K562 (cell line): Measurements from ENCODE around the gene TK1. TPM values are rescaled to one million over a fixed set of nuclear protein-coding genes. Genes with fewer than 3 reads are reported as not detected.

Experiments
- ARID2 ChIP-seq: fragments of 450-650 bp; IDR thresholded peaks from 2 replicates; pipeline ENCODE4 v1.6.1; 2017; ENCODE audit warnings: antibody characterized with exemption, mild to moderate bottlenecking
- COPS2 ChIP-seq: fragments of 450-650 bp; conservative IDR thresholded peaks from 2 replicates; pipeline ENCODE4 v1.6.1; 2016; ENCODE audit warnings: mild to moderate bottlenecking, moderate library complexity
- EP300 ChIP-seq: IDR thresholded peaks from 2 replicates; pipeline ENCODE4 v1.6.1; 2012; ENCODE audit warnings: low read length, improper control_type of control experiment
- MCM7 ChIP-seq, 2 experiments: fragments of 450-650 bp; IDR thresholded peaks; 2 replicates each; pipeline ENCODE4 v1.6.1; 2016 to 2018
- NFIC ChIP-seq: fragments of 450-650 bp; IDR thresholded peaks from 2 replicates; pipeline ENCODE4 v1.6.1; 2017; ENCODE audit warnings: mild to moderate bottlenecking, inconsistent platforms
- RBM25 ChIP-seq: fragments of 200-400 bp; formaldehyde crosslinking; IDR thresholded peaks from 2 replicates; pipeline ENCODE4 v1.6.1; 2018; ENCODE audit warnings: low read length, low read depth, moderate library complexity; ENCODE audit not compliant: severe bottlenecking
- SMARCA5 ChIP-seq: fragments of 450-650 bp; IDR thresholded peaks from 2 replicates; pipeline ENCODE4 v1.6.1; 2016
- TOE1 ChIP-seq, 2 experiments: fragments of 450-650 bp in 1 of 2; sonication (generic) in 1 of 2; formaldehyde crosslinking in 1 of 2; IDR thresholded peaks; 2 replicates each; pipeline versions ENCODE4 v1.7.1 to v1.8.0; 2016 to 2022; ENCODE audit warnings: borderline replicate concordance in 2 of 2, mild to moderate bottlenecking in 2 of 2, antibody characterized with exemption in 1 of 2, inconsistent platforms in 1 of 2, low read depth in 1 of 2, missing genetic modification reagents in 1 of 2, moderate library complexity in 1 of 2
- TSC22D4 ChIP-seq: fragments of 450-650 bp; IDR thresholded peaks from 2 replicates; pipeline ENCODE4 v1.6.1; 2016; ENCODE audit warnings: missing genetic modification characterization, missing biosample characterization, control low read depth
- polyA plus RNA-seq, 8 experiments: library from polyadenylated mRNA; depleted of rRNA in 4 of 8; stranded (reverse) in 5 of 8; unstranded in 3 of 8; fragments of >200 nt; fragmentation: Nextera tagmentation in 2 of 8; fragmentation: Illumina TruSeq in 1 of 8; extraction: Ambion mirVana in 2 of 8; extraction: Trizol in 1 of 8; gene quantifications; 2 replicates each; pipeline versions ENCODE4 v1.2.1 to v1.2.3, GENCODE V29; 2011 to 2014; ENCODE audit warnings: inconsistent platforms in 1 of 8, missing spikeins in 1 of 8
- total RNA-seq, 7 experiments: library from RNA; depleted of rRNA in 6 of 7; stranded (reverse); fragments of >200 nt in 6 of 7; fragmentation: Illumina TruSeq in 2 of 7; extraction: Trizol in 2 of 7; gene quantifications; 2 replicates each; pipeline versions ENCODE4 v1.2.1 to v1.2.3, GENCODE V29; 2011 to 2021; ENCODE audit warnings: low replicate concordance in 1 of 7
- TF ChIP-seq, protein P1 (sequence below): fragments of 450-650 bp; IDR thresholded peaks from 2 replicates; pipeline ENCODE4 v1.6.1; 2016; ENCODE audit warnings: antibody characterized with exemption
- TF ChIP-seq, protein P2 (sequence below): fragments of 450-650 bp; IDR thresholded peaks from 2 replicates; pipeline ENCODE4 v1.6.1; 2017; ENCODE audit warnings: mild to moderate bottlenecking, moderate library complexity

TK1 gene
- total and polyA plus RNA-seq, 9 of the 15 experiments (the other 6 are each of a cell fraction or from before 2014, with no cell fraction given) = 8.4 to 280 (median 103) TPM

DNA sequence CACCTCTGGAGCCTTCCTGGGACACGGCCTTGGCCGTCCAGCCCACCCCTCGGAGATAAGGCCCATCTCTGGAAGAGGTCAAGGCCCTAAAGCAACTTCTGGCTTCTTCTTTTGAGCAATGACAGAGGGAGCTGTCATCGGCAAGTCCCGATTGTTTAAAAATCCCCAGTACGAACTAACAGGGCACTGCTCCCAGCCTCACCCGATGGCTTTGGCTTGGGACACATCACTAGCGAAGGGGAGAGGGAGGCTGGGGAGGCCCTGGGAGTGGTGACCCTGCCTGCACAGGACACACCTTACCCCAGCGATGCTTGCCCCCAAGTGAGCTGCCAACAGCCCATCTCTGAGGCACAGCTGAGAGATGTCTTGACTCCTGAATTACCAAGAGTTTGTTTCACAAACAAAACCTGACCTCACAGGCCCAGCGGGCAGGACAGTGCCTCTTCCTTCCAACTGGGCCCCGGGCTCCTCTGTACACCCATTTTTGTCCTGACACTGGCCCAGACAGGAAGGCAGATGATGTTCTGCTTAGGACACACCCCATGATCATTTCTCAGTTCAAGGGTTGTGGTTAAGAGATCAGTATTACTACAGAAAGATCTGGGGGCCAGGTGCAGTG lies 13.6 kb downstream of the TK1 start (continued):
- TF ChIP-seq EP300 = no peak
- no peak for TF ChIP-seq RBM25
- no peak for TF ChIP-seq SMARCA5
- no peak for TF ChIP-seq TSC22D4 (tag)
- TF ChIP-seq, protein P1, sequence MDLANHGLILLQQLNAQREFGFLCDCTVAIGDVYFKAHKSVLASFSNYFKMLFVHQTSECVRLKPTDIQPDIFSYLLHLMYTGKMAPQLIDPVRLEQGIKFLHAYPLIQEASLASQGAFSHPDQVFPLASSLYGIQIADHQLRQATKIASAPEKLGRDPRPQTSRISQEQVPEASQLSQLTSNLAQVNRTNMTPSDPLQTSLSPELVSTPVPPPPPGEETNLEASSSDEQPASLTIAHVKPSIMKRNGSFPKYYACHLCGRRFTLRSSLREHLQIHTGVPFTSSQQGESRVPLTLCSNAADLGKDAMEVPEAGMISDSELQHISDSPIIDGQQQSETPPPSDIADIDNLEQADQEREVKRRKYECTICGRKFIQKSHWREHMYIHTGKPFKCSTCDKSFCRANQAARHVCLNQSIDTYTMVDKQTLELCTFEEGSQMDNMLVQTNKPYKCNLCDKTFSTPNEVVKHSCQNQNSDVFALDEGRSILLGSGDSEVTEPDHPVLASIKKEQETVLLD = no peak
- TF ChIP-seq, protein P2, sequence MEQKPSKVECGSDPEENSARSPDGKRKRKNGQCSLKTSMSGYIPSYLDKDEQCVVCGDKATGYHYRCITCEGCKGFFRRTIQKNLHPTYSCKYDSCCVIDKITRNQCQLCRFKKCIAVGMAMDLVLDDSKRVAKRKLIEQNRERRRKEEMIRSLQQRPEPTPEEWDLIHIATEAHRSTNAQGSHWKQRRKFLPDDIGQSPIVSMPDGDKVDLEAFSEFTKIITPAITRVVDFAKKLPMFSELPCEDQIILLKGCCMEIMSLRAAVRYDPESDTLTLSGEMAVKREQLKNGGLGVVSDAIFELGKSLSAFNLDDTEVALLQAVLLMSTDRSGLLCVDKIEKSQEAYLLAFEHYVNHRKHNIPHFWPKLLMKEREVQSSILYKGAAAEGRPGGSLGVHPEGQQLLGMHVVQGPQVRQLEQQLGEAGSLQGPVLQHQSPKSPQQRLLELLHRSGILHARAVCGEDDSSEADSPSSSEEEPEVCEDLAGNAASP = no peak
- no peak for TF ChIP-seq ARID2
- no peak for TF ChIP-seq COPS2
- TF ChIP-seq NFIC = no peak
- TF ChIP-seq TOE1 (IDR thresholded peaks at IDR 0.05; ENCODE audit: borderline replicate concordance) = no peak
- peak; percentile 41; the same call in 1 of the 2 replicates for TF ChIP-seq TOE1 (CRISPR knock-in tag; IDR thresholded peaks at IDR 0.05; ENCODE audit: borderline replicate concordance, low read depth)
- no peak for TF ChIP-seq MCM7 (IDR thresholded peaks at IDR 0.05)
